GM19463 (cell line): ENCODE measurements around the gene NEIL1.
"Not testable (repeated sequence)": the region's sequence is repeated elsewhere in the genome, so short reads cannot be mapped to it uniquely, and the experiment has no call there.

Experiments
- ATAC-seq: cut with Tn5 transposase; IDR thresholded peaks from one replicate; pipeline ENCODE4 v1.9.1; 2021; ENCODE audit warnings: mild to moderate bottlenecking, moderate library complexity; ENCODE audit not compliant: unreplicated experiment

NEIL1 gene, protein sequence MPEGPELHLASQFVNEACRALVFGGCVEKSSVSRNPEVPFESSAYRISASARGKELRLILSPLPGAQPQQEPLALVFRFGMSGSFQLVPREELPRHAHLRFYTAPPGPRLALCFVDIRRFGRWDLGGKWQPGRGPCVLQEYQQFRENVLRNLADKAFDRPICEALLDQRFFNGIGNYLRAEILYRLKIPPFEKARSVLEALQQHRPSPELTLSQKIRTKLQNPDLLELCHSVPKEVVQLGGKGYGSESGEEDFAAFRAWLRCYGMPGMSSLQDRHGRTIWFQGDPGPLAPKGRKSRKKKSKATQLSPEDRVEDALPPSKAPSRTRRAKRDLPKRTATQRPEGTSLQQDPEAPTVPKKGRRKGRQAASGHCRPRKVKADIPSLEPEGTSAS

DNA sequence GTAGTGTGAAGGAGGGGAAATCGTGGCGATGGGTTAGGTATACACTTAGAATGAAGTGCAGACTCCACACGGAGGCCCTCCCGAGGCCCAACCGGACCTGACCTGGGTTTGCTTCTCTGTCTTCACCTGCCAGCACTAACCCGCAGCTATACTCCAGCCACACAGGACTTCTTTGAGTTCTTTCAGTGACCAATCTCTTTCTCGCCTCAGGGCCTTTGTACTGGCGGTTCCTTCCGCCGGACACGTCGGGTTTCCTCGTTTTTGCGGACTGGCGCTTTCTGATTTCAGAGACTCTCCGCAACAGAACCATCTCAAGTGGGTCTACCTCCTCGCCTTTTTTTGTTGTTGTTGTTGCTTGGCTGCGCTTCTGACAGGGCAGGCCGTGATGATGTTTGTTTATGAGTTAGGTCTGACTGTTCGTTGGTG is at the start of gene NEIL1:
Gene NEIL1 (plus strand): TSS at position 244 of the 426 bp plus-strand sequence. CDS start 1,867 bp downstream, outside the sequence.
- ATAC-seq: no peak

DNA sequence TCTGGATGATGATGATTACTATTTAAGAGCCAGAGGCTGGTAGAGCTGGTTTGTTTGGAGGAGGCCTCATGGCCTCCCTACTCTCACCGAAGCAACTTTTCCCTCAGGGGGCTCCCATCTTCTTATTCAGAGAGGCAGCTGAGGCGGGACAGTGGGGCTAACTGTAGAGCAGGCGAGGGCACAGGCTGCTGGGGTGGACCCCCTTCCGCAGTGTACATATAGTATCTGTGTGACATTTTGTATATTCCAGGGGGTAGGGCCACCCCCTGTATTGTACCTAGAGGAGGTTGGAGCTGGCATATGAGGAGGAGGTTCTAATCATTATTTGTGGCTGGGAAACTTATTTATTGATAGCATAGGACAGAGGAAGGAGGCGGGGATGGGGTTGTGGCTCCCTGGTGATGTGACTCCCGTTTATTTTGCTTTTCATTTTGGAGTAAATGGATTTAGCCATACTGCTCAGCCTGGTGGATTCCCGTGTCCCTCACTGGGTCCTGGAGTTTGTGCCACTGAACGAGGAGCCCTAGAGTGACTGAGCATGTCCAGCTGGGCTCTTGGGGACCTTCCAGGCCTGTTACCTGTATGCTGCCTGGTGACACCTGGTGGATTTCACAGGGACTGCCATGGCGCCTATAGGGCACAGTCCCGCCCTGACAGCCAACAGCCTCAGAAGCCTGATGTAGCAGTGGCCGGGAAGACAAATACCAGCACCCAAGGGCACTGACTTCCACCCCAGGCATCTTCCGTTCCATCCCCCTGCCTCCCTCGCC is 48.1 kb upstream of the NEIL1 start:
- not testable (repeated sequence) for ATAC-seq

DNA sequence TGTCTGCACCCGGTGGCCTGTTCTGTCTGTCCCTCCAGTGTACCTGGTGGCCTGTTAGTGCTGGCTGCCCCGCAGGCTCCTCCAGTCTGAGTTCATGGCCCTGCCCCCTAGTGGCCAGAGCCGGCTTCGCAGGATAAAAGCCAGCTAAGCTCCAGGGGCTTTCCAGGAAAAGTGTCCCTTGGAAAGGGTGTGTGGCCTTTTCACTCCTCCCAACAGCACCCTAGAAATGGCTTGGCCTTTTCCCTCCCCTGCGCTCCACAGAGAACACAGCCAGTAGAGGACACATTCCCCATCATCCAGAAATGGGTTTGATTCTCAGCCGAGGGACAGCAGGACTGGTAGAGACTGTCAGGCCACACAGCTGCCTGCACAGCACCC is 47.5 kb upstream of the NEIL1 start:
- ATAC-seq: not testable (repeated sequence)

DNA sequence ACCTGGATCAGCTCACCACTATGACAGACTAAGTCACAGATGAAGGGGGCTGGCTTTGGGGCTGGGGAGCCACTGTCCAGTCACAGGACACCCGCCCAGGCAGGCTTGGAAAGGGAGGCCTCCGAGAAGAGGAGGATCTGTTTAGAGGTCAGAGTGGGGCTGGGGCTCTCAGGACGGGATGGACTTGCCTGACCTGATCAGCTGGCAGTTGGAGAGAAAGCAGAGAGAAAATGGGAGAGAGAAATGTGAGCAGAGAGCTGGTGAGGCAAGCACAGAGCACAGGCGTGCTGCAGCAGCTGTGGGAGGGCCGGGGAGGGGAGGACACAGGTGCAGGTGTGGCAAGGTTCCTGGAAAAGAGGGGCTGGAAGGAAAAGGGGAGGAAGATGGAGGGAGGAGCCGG is 46.8 kb upstream of the NEIL1 start:
- not testable (repeated sequence) for ATAC-seq

DNA sequence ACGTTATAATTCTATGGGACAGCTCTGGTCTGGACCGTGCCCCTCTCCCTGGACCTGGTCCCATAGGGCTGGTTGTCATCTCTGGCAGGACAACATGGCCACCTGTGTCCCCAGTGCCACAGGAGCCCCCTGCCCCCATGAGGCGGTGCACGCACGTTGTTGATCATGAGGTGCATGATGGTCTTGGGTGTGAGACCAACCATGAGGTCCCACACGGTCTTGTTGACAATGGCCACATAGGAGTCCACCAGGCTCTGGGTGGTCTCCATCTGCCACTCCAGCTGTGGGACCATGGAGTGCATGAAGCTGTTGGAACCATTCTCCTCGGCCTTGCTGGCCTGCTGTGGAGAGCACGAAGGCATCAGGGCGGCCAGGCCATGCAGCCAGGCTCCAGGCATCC is 44.5 kb upstream of the NEIL1 start:
- ATAC-seq: no peak

DNA sequence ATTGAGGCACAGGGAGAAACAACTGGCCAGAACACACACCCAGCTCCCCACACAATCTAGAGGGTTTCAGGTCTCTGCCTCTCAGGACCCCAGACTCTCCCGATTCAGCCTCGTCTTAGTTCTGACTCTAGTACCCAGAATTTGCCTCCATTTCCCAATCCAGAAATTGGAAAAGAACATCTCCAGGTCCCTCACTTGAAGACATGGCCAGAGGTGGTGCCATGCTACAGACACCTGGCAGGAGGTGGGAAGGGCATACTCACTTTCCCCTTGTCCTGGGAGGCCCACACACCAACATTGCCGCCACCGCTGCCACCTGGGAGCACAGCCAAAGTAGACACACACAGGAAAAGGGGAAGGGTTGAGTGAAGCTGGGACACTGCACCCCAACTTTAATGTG is 44.1 kb upstream of the NEIL1 start:
- ATAC-seq: not testable (repeated sequence)

DNA sequence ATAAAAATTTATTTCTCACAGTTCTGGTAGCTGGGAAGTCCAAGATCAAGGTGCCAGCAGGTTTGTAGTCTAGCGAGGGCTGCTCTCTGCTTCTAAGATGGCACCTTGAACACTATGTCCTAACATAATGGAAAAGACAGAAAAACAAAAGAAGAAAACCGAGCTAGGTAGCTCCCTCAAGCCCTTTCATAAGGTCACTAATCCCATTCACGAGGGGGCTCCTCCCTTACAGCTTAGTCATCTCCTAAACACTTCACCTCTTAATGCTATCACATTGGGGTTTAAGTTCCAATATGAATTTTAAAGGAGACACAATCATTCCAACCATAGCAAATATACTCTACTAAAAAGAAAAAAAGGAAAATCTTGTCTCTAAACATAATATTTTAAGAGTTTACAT is 40.7 kb upstream of the NEIL1 start:
- ATAC-seq: no peak

DNA sequence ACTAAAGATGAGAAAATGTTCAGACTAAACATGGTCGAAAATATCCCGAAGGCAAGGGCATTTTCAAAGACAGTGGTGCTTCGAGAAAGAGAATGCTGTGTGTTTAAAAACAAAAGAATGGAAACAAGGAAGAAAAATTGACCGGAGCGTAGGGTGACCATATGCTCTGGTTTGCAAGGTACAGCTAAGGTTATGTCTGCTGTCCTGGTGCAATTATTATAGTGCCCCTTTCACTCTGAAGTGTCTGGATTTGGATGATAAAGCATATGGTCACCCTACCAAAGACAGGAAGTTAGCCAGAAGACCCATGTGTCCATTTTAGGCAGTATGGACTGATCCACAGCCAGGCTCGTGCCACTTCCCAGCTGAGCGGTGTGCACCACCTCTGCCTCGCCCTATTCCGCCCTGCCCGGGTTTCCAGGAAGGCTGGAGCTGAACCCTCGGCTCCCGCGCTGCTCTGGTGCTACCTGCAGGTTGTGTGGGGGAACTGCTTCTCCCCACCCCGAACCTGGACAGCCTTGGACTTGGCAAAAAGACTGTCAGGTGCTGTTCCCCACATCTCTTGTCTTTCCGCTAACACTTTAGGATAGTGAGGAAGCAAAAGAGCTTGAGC is 39.0 kb upstream of the NEIL1 start:
- ATAC-seq: no peak

DNA sequence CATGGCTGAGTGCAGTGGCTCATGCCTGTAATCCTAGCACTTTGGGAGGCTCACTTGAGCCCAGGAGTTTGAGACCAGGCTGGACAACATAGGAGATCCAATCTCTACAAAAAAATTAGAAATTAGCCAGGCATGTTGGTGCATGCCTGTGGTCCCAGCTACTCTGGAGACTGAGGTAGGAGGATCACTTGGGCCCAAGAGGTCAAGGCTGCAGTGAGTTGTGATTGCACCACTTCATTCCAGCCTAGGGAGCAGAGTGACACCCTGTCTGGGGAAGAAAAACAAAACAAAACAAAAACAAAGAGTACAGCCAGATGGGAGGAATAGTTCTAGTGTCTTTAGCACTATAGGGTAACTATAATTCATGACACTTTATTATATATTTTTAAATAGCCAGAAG is 37.1 kb upstream of the NEIL1 start:
- no peak for ATAC-seq

DNA sequence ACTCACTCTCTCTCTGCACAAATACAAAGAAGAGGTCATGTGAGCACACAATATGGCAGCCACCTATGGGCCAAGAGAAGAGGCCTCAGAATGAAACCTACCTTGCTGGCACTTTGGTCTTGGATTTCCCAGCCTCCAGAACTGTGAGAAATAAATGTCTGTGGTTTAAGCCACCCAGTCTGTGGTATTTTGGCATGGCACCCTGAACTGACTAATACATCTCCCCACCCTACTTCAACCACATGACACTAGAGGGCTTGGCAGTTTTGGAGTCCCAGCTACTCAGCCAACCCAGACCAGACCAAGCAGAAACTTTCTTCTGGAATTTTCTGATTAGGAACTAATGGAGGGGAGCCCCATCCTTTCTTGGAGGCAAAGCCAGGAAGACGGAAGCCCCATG is 34.3 kb upstream of the NEIL1 start:
- not testable (repeated sequence) for ATAC-seq

DNA sequence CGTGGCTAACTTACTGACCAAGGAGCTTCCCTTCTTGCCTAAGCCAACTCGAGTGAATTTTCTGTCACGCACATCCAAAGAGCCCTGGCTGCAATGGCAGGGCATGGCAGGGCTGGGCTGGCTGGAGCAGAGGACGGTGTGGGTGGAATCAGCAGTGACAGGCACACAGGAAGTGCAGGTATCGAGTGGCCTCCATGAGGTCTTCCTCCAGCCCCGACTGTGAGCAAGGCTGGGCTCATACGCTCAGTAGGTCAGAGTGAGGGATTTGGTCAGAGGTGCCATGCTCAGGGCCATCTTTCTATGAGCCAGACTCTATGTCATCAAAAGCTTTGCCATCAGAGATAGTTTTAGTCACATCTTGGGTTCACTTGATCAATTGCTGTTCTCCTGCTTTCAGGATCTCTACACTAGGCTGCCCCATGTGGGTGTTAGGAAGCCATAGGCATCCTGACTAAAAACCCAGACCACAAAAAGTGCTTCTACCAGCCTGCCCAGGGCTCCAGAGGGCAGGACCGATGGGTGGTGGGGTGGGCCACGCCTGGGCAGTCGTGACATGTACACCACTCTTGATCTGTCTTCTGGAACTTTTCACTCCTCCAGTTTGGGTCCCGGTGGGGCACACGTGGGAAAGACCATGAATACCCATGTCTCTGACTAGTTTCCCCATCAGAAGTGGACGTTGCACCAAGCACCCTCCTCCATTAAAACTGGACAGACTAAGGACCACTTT is 33.6 kb upstream of the NEIL1 start:
- no peak for ATAC-seq

DNA sequence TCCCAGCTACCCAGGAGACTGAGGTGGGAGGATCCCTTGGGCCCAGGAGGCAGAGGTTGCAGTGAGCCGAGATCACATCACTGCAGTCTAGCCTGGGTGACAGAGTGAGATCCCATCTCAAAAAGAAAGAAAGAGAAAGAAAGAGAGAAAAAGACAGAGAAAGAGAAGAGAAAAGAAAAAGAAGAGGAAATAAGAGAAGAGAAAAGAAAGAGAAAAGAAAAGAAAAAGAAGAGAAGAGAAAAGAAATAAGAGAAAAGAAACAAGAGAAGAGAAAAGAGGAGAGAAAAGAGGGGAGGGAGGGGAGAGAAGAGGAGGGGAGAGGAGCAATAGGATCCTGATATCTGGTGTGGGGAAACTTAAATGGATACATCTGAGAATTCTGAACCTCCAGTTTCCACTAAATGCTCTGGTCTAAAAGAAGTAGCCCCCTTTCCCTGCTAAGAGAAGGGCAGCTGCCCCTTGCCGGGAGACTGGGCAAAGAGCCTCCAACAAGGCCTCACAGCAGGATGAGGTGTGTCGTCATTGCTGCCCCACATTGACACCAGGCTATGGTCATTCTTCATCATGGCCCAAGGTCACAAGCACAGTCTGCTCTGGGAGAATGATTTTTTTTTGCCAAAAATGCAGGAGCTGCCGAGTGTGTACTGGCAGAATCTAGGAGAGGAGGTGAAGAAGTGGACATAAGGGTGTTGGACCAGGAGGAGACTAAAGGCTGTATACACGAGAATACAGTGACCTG is 32.1 kb upstream of the NEIL1 start:
- ATAC-seq: no peak

DNA sequence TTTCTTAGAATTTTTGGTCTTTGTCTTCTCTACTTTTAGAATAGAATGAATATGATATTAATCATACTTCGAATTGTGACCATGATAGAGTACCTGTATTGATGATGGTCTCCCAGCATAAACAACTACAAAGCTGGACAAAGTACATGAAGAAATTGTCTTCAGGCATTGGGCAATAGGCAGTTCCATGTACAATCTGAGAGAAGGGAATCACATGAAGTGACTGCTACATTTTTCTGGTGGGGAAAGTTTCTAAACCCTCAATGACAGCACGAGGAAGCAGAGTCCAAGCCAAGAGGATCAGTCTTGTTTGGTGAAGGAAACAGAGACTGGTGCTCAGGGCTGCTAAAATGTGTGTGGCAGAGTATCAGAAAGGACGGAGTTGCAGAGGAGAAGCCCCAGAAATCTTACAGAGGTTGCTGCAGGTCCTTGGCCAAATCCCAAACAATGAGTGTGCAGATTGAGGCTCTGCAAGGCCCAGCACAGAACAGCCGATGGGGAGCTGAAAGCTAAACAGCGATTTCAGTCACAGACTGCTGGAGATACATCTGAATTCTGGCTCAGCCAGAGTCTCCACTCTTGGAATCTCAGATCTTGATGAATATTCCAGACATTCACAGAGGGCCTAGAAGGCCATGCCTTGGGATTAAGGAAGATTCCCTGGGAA is 27.5 kb upstream of the NEIL1 start:
- ATAC-seq: not testable (repeated sequence)

DNA sequence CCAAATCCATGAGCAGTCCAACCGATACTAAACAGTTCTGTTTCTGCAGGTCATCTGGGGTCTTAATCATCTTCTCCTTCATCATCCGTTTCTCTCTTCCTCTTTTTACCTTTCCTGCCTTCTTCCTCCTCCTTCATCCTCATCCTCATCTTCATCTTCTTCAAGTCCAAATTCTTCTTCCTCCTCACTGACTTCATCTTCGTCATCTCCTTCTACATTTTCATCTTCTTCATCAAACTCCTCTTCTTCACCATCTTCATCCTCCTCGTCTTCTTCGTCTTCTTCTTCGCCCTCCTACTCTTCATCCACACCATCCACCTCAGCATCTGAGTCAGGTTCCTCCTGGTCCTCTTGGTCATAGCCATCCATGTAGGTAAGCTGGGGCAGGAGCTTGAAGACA is 25.1 kb upstream of the NEIL1 start:
- ATAC-seq: no peak

DNA sequence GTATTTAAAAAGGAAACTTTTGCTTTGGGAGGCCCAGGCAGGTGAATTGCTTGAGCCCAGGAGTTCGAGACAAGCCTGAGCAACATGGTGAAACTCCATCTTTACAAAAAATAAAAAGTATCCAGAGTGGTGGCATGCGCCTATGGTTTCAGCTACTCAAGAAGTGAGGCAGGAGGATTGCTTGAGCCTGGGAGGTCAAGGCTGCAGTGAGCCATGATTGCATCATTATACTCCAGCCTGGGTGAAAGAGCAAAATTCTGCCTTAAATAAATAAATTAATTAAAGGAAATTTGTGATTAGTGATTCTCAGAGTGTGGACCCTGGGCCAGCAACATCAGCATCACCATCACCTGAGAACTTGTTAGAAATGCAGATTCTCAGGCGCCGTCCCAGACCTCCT is 20.9 kb upstream of the NEIL1 start:
- no peak for ATAC-seq

DNA sequence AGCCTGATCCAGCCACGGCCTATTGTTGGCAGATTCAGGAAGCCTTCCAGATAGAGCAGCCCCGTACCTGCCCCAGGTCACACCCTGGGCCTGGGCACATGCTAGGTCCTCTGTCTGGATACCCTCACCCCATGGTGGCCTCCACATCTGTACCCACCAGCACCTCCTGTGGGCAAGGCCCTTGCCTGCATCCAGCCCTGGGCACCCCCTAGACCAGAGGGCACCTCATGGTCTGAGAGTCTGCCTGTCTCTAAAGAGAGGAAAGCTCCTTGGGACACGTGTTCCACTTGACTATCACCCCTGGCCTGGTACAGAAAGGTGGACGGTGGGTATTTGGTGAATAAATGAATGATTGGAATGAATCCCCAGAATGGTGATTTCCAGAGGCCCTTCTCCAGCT is 19.8 kb upstream of the NEIL1 start:
- ATAC-seq: no peak

DNA sequence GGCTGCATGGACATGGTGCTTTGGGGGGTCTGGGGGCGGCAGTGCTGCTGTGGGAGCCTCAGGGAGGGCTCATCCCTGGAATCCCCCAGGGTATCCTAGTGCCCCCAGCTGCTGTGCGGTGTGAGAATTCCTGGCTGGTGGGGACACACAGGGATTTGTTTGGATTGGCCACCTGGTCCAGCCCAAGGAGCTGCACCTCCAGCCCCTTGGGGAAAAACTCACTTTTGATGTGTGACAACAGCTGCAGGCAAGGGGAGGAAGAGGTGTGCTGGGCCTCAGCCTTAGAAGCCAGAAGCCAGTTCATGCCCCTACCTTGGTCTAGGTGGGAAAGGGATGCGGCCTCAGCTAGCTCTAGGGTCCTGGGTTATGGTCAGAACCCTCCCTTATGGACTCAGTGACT is 19.3 kb upstream of the NEIL1 start:
- no peak for ATAC-seq

DNA sequence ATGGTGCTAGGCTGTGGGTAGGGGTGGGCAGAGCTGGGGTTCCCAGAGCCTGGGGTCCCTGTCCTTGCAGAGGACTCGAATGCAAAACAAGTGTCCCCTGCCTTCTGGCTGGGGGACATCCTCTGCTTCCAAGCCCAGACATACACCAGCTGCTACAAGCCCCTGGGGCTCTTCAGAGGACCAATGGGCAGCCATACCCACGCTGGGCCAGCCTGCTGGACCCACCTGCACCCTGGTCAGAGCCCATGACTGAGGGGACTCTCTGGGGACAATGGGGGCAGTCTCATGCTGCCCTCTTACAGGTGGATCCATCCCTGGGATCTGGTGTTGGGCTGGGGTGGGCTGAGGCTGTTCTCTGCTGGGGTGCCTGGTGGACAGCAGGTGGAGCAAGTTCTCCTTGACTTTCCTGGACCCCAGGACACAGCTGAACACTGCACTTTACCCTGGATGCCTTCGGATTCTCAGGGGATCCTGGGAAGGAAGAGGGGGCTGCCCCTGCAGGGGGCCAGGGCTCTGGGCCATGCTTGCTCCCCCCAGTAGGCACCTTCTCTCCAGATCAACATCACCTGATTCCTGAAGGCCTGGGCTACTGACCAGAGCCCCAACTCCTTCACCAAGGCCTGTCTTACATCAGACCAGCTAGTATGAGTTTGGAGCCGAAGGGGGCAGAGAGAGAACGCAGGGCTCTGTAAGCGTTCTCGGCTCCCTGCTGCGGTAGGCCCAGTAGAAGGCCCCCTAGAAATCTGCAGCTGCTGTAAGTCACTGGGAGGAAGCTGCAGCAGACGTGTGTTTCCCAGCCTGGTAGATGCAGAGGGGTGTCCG is 18.1 kb upstream of the NEIL1 start:
- ATAC-seq: no peak

DNA sequence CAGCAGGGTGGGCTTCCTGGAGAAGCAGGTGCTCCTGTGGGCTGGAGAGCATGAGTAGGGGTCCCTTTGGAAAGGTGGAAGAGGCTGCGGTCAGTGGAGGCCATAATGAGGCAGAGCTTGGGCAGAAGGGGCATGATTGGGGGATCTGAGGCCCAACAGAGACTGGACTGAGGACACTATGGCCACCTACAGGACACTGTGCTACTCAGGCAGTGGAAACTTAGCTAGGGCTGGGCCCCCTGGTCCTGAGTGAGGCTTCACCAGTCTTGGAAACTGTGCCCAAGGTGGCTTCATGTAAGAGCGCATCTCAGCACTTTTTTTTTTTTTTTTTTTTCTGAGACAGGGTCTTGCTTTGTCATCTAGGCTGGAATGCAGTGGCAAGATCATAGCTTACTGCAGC is 17.3 kb upstream of the NEIL1 start:
- no peak for ATAC-seq
